GM19397 (cell line): ENCODE results near the gene CCDC6.
"Not testable (repeated sequence)": the region's sequence is repeated elsewhere in the genome, so short reads cannot be mapped to it uniquely, and the experiment has no call there.

ENCODE experiments used
- ATAC-seq: cut with Tn5 transposase; IDR thresholded peaks from one replicate; pipeline ENCODE4 v1.9.1; 2021; ENCODE audit warnings: mild to moderate bottlenecking, moderate library complexity; ENCODE audit not compliant: unreplicated experiment

The CCDC6 gene

DNA sequence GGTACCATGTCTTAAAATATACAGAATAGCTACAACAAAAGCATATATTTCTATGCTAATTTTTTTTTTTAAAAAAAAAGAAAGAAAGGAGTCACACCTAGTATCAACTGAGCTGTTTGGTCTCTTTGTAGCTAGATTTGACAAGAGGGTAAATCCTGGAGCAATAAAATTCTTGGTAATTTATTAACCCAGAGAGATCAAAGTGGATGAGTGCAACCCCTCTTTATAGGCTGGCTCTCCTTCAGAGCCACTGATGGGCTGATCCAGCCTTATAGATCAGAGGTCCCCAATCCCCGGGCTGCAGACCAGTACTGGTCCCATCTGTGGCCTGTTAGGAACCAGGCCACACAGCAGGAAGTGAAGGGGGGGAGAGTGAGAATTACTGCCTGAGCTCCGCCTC, 133.3 kb downstream of the CCDC6 start:
- ATAC-seq = no peak

GRCh38 chr10:59771162-59771807, 135.1 kb downstream of the CCDC6 start:
- no peak for ATAC-seq

GRCh38 chr10:59770689-59771088, 135.7 kb downstream of the CCDC6 start:
- no peak for ATAC-seq

- ATAC-seq = no peak
Observed at GRCh38 chr10:59762505-59762904, 143.9 kb downstream of the CCDC6 start.

GRCh38 chr10:59757966-59758365, 148.4 kb downstream of the CCDC6 start:
- ATAC-seq = no peak

DNA sequence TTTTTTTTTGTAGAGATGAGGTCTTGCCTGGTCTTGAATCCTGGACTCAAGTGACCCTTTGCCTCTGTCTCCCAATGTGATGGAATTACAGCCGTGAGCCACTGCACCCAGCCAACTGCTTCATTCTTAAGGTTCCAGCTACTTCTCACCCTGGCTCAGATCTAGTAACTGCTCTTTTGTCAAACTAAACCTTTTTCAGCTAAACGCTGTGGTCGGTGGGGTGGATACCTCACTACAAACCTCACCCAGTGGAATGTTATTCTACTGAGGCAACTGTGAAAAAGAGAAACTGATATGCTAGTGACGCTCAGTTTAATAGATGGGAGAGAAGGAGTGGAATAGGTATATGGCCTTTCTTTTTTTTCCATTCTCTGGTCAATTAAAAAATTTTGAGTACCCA, 151.4 kb downstream of the CCDC6 start:
- ATAC-seq = no peak

- ATAC-seq = no peak
Observed at GRCh38 chr10:59753267-59753666, 153.1 kb downstream of the CCDC6 start, which contains the start of gene MRLN. MRLN (minus strand) TSS chr10:59753455.

DNA sequence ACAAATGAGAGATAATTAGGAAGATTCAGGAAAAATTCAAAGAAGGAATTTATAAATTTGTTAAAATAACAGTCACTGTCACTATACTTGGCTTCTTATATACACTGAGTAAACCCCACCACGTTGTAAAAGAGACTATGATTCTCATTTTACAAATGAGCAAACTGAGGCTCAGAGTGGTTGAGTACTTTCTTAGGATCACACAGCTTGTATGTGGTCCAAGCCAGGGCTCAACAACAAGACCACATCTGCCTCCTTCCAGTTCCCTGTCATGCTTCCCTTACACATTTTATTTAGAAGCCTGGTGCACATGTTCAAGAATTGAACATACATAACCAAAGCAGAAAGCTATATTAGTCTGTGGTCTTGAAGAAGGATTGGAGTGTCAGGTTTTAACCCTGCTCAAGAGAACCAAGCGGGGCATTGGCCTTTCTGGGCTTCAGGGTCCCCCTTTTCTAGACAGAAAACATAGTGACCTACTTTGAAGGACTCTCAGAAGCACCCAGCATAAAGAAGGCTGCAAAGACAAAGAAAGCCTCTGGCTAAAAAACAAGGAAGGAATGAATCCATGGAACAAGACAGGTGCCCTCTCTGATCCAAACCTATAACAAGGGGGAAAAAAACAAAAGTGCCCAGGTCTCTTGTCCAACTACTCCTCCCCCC, 153.9 kb downstream of the CCDC6 start:
- no peak for ATAC-seq

DNA sequence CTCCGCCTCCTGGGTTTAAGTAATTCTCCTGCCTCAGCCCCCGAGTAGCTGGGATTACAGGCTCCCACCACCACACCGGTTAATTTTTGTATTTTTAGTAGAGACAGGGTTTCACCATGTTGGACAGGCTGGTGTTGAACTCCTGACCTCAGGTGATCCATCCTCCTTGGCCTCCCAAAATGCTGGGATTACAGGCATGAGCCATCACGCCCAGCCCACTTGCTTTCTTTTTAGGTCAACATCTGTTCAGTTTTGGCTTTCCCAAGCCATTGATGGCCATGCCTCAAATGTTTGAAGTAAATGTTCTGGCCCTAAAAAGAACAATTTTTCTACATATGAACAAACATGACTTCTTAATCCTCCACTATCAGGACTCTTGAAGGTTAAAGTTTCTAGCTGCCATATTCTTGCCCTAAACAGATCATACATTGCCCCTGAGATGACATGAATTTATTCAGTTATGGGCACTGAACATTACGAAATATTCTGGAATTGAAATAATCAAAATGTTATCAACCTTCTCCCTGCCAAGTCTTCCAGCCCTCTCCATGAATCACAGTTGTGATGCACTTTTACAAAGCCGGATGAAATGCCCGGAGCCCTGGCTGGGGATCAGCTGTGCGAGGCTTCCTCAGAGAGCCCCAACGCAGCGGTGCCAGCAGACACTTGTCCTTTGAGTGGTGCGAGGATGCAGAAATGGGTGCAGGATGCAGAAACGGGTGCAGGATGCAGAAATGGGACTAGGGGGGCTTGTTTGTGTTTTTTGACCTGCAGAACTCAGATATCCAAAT, 156.0 kb downstream of the CCDC6 start:
- ATAC-seq = no peak

- ATAC-seq = no peak
Observed at GRCh38 chr10:59748834-59749233, 157.5 kb downstream of the CCDC6 start.

DNA sequence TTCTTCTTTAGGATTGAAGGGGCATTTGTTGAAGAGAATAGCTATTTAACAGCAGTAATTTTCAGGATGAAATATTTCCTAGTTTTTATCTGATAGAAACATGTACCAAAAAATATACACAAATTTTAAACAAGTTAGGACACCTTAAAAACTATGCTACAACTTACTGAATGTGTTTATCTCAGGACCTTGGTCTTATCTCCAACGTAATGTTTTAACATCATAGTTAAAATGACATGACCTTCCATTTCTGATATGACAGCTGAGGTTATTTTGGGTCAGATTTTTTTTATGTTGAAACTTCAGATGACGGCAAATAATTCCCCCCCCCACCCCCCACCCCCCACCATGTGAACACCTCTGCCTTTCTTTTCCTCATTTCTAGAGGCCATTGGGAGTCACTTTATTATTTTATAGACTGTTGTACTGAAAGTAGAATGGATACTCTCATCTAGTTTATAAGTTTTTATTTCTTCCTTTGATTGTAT, 161.1 kb downstream of the CCDC6 start:
- ATAC-seq = no peak

DNA sequence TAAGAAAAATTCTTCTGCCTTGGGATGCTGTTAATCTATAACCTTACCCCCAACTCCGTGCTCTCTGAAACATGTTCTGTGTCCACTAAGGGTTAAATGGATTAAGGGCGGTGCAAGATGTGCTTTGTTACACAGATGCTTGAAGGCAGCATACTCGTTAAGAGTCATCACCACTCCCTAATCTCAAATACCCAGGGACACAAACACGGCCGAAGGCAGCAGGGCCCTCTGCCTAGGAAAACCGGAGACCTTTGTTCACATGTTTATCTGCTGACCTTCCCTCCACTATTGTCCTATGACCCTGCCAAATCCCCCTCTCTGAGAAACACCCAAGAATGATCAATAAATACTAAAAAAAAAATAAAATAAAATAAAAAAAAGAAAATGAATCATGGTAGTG, 161.6 kb downstream of the CCDC6 start:
- ATAC-seq = not testable (repeated sequence)

DNA sequence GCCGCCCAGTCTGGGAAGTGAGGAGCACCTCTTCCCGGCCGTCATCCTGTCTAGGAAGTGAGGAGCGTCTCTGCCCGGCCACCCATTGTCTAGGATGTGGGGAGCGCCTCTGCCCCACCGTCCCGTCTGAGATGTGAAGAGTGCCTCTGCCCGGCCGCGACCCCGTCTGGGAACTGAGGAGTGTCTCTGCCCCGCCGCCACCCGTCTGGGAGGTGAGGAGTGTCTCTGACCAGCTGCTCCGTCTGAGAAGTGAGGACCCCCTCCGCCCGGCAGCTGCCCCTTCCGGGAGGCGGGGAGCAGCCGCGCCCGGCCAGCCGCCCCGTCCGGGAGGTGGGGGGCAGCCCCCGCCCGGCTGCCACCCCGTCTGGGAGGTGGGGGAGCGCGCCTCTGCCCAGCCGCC, 162.2 kb downstream of the CCDC6 start:
- not testable (repeated sequence) for ATAC-seq

DNA sequence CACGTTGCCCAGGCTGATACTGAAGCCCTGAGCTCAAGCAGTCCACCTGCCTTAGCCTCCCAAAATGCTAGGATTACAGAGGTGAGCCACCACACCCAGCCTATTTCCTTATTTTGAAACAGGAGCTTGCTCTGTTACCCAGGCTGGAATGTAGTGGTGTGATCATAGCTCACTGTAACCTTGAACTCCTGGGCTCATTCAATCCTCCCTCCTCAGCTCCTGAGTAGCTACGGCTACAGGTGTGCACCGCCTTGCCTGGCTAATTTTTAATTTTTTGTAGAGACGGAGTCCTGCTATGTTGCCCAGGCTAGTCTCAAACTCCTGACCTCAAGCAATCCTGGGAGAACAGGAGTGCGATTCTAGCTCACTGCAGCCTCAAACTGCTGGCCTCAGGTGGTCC, 164.8 kb downstream of the CCDC6 start:
- no peak for ATAC-seq

- ATAC-seq = no peak
Observed at GRCh38 chr10:59741048-59741447, 165.3 kb downstream of the CCDC6 start.
